Esophagus muscularis mucosa (tissue), 4 donors: ENCODE results near the gene NPFF.

ENCODE experiments used
- EP300 ChIP-seq: sonication (generic); formaldehyde crosslinking; IDR thresholded peaks from one replicate; pipeline ENCODE4 v1.6.1; 2017; ENCODE audit warnings: antibody characterized with exemption
- POLR2A ChIP-seq: fragments of 450-650 bp; IDR thresholded peaks from one replicate; pipeline ENCODE4 v1.6.1; 2017; ENCODE audit warnings: antibody characterized with exemption, moderate library complexity, mild to moderate bottlenecking, low read depth
- POLR2AphosphoS5 ChIP-seq, 2 donors: sonication (generic); formaldehyde crosslinking; IDR thresholded peaks; one replicate each; pipeline ENCODE4 v1.6.1; 2017; ENCODE audit warnings: antibody characterized with exemption in 2 of 2
- TF ChIP-seq, protein P1 (sequence below), 3 experiments: fragments of 200-600 bp in 2 of 3; fragments of 450-650 bp in 1 of 3; sonication (generic) in 2 of 3; IDR thresholded peaks; one replicate each; pipeline ENCODE4 v1.5.1; 2017 to 2019; ENCODE audit warnings: antibody characterized with exemption in 3 of 3, mild to moderate bottlenecking in 2 of 3, moderate library complexity in 1 of 3

DNA sequence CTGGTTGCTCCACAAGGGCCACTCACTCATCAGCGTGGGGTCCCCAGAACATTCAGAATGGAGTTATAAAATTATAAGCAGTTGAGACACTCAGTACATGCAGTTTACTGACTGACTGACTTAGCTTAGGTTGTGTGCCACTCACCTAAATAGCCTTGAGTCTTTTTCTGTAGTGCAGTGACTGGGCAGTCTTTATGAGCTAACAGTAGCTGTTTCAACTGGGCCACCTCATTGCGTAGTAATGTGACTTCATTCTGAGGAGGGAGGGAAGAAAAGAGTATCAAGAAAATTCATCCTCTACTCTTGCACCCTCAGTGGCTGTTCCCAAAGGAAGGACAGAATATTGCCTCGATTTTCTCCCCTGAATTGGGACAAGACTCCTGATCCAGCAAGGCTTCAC lies 15.8 kb upstream of the NPFF start:
- TF ChIP-seq, protein P1, sequence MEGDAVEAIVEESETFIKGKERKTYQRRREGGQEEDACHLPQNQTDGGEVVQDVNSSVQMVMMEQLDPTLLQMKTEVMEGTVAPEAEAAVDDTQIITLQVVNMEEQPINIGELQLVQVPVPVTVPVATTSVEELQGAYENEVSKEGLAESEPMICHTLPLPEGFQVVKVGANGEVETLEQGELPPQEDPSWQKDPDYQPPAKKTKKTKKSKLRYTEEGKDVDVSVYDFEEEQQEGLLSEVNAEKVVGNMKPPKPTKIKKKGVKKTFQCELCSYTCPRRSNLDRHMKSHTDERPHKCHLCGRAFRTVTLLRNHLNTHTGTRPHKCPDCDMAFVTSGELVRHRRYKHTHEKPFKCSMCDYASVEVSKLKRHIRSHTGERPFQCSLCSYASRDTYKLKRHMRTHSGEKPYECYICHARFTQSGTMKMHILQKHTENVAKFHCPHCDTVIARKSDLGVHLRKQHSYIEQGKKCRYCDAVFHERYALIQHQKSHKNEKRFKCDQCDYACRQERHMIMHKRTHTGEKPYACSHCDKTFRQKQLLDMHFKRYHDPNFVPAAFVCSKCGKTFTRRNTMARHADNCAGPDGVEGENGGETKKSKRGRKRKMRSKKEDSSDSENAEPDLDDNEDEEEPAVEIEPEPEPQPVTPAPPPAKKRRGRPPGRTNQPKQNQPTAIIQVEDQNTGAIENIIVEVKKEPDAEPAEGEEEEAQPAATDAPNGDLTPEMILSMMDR (IDR thresholded peaks at IDR 0.05), result no peak
- no peak for TF ChIP-seq POLR2A
- no peak for TF ChIP-seq POLR2AphosphoS5 (IDR thresholded peaks at IDR 0.05)
- no peak for TF ChIP-seq EP300
